Neuronal stem cell (in vitro differentiated cells): ENCODE results near the gene SCEL.

ENCODE experiments used
- DNase-seq: peaks from one replicate; pipeline ENCODE4 v3.0.0-alpha.2; 2013; ENCODE audit warnings: low spot score
- H2AFZ ChIP-seq: one replicate; pipeline ENCODE4 v1.6.1; 2013; ENCODE audit warnings: mild to moderate bottlenecking, low read length, inconsistent platforms
- H2AK5ac ChIP-seq: 2 replicates; pipeline ENCODE4 v1.6.1; 2013; ENCODE audit warnings: low read depth, mild to moderate bottlenecking, inconsistent platforms, low read length, moderate library complexity, mixed read lengths
- H2BK120ac ChIP-seq: 2 replicates; pipeline ENCODE4 v1.6.1; 2013; ENCODE audit warnings: low read depth, mild to moderate bottlenecking, inconsistent platforms, low read length, moderate library complexity, mixed read lengths
- H2BK12ac ChIP-seq: one replicate; pipeline ENCODE4 v1.6.1; 2013; ENCODE audit warnings: low read length, inconsistent platforms
- H2BK15ac ChIP-seq: 2 replicates; pipeline ENCODE4 v1.6.1; 2013; ENCODE audit warnings: mild to moderate bottlenecking, low read length, inconsistent platforms, mixed read lengths
- H2BK5ac ChIP-seq: one replicate; pipeline ENCODE4 v1.6.1; 2013; ENCODE audit warnings: inconsistent platforms, mild to moderate bottlenecking, low read length, moderate library complexity
- H3K14ac ChIP-seq: one replicate; pipeline ENCODE4 v1.6.1; 2013; ENCODE audit warnings: low read length, inconsistent platforms
- H3K18ac ChIP-seq: 2 replicates; pipeline ENCODE4 v1.6.1; 2013; ENCODE audit warnings: low read length, inconsistent platforms
- H3K23ac ChIP-seq: 2 replicates; pipeline ENCODE4 v1.6.1; 2013; ENCODE audit warnings: low read depth, mild to moderate bottlenecking, mixed read lengths, low read length, inconsistent platforms; ENCODE audit not compliant: poor library complexity
- H3K27ac ChIP-seq: replicated peaks from 3 replicates; pipeline ENCODE4 v1.5.1; 2013; ENCODE audit warnings: low read length, inconsistent platforms
- H3K27me3 ChIP-seq, 3 experiments: 2 replicates each; pipeline ENCODE4 v1.6.1; 2013; ENCODE audit warnings: low read length in 3 of 3, mild to moderate bottlenecking in 2 of 3, inconsistent platforms in 1 of 3, low read depth in 1 of 3, mixed read lengths in 1 of 3, moderate library complexity in 1 of 3; ENCODE audit not compliant: control insufficient read depth in 3 of 3, insufficient read depth in 3 of 3
- H3K36me3 ChIP-seq, 2 donors: replicated peaks in 1 of 2; 2 replicates each; pipeline ENCODE4 v1.6.1; 2013; ENCODE audit warnings: low read length in 2 of 2; ENCODE audit not compliant: control insufficient read depth in 2 of 2, insufficient read depth in 2 of 2
- H3K4ac ChIP-seq: 2 replicates; pipeline ENCODE4 v1.6.1; 2013; ENCODE audit warnings: inconsistent platforms, mild to moderate bottlenecking, low read length, moderate library complexity
- H3K4me1 ChIP-seq, 2 donors: 1 replicate in 1 of 2; 2 replicates in 1 of 2; pipeline ENCODE4 v1.6.1; 2013; ENCODE audit warnings: low read length in 2 of 2, low read depth in 1 of 2; ENCODE audit not compliant: control insufficient read depth in 2 of 2, insufficient read depth in 1 of 2
- H3K4me2 ChIP-seq: one replicate; pipeline ENCODE4 v1.6.1; 2013; ENCODE audit warnings: mild to moderate bottlenecking, low read length, inconsistent platforms; ENCODE audit not compliant: insufficient read depth, poor library complexity, severe bottlenecking
- H3K4me3 ChIP-seq, 2 donors: 2 replicates each; pipeline ENCODE4 v1.5.1; 2013; ENCODE audit warnings: low read length in 2 of 2, mild to moderate bottlenecking in 2 of 2, inconsistent platforms in 1 of 2, moderate library complexity in 1 of 2
- H3K79me1 ChIP-seq: one replicate; pipeline ENCODE4 v1.6.1; 2013; ENCODE audit warnings: low read depth, mild to moderate bottlenecking, inconsistent platforms, low read length, moderate library complexity
- H3K9ac ChIP-seq: one replicate; pipeline ENCODE4 v1.6.1; 2013; ENCODE audit warnings: mild to moderate bottlenecking, low read depth, low read length, inconsistent platforms; ENCODE audit not compliant: poor library complexity
- H3K9me3 ChIP-seq, 2 donors: replicated peaks in 1 of 2; 2 replicates each; pipeline versions ENCODE3 to v1.6.1; 2013; ENCODE audit warnings: low read length in 2 of 2, mild to moderate bottlenecking in 2 of 2, inconsistent platforms in 1 of 2, low read depth in 1 of 2, mixed read lengths in 1 of 2, moderate library complexity in 1 of 2; ENCODE audit not compliant: control insufficient read depth in 2 of 2, insufficient read depth in 1 of 2
- H4K8ac ChIP-seq: one replicate; pipeline ENCODE4 v1.6.1; 2013; ENCODE audit warnings: low read depth, mild to moderate bottlenecking, inconsistent platforms, low read length, moderate library complexity
- H4K91ac ChIP-seq: one replicate; pipeline ENCODE4 v1.6.1; 2013; ENCODE audit warnings: low read length, low read depth, mild to moderate bottlenecking, inconsistent platforms; ENCODE audit not compliant: poor library complexity
- WGBS, 2 donors: extraction: QIAGEN DNeasy Blood & Tissue Kit; methylation state at CpG; one replicate each; pipeline ENCODE4 v1.1.7; 2013; ENCODE audit warnings: missing lambda C conversion rate in 2 of 2, mixed read lengths in 1 of 2; ENCODE audit not compliant: insufficient read length in 2 of 2, insufficient replicate concordance in 1 of 2; ENCODE audit errors: extremely low coverage in 2 of 2; 5-methylcytosine and 5-hydroxymethylcytosine counted together

Gene SCEL

DNA sequence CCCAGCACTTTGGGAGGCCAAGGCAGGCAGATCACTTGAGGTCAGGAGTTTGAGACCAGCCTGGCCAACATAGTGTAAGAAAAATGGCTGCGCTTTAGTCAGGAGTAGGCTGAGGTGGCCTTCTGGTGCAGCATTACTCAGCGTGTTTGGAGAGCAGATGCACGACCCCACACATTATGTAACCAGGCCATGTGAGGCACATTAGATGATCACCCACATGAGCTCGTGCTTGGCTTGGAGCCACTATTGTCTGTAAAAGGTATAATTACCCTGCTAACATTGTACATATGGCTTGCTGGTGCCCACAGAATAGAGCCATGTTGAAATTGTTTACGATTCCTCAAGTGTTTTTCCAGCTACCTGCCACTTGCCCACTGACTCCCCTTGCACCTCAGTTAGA, 24.0 kb upstream of the SCEL start:
- H4K91ac ChIP-seq = no peak overlapping the region
- H2BK12ac ChIP-seq = no peak overlapping the region
- no peak overlapping the region for H2BK120ac ChIP-seq
- H3K18ac ChIP-seq = no peak overlapping the region
- H3K79me1 ChIP-seq = no peaks in the 10 kb centered on the region
- no peak overlapping the region for H3K4me3 ChIP-seq
- H3K4me1 ChIP-seq = no peaks in the 10 kb centered on the region
- DNase-seq = no peak
- H3K4me2 ChIP-seq = no peak overlapping the region
- H2BK15ac ChIP-seq = no peak overlapping the region
- H3K23ac ChIP-seq = no peak overlapping the region
- H2BK5ac ChIP-seq = no peak overlapping the region
- no peak overlapping the region for H3K14ac ChIP-seq
- WGBS, 2 donors = no CpG with 5 or more reads among the region's 5 CpGs
- no peaks in the 10 kb centered on the region for H3K36me3 ChIP-seq
- H2AK5ac ChIP-seq = no peak overlapping the region
- no peak overlapping the region for H4K8ac ChIP-seq
- H3K27ac ChIP-seq = no peak overlapping the region
- H3K9ac ChIP-seq = no peak overlapping the region
- no peak overlapping the region for H3K4ac ChIP-seq
- H3K9me3 ChIP-seq = peaks cover 0 to 1% of the 10 kb centered on the region in 2 donors
- H3K27me3 ChIP-seq = no peaks in the 10 kb centered on the region
- H2AFZ ChIP-seq = no peak overlapping the region

DNA sequence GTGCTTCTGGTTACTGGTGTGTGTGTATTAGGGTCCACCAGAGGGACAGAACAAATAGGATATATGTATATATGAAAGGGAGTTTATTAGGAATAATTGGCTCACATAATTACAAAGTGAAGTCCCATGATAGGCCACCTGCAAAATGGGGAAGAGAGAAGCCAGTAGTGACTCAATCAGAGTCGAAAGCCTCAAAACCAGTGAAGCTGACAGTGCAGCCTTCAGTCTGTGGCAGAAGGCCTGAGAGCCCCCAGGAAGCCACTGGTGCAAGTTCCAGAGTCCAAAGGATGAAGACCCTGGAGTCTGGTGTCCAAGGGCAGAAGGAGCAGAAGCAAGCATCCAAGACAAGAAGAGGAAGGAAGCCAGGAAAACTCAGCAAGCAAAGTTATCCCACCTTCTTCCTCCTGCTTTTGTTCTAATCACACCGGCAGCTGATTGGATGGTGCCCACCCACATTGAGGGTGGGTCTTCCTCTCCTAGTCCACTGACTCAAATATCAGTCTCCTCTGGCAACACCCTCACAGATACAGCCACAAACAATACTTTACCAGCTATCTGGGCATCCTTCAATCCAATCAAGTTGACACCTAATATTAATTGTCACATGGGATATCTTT, 21.7 kb upstream of the SCEL start:
- Histone ChIP-seq H3K4me2 (no peak overlapping the region), H2AFZ (no peak overlapping the region), H2BK120ac (no peak overlapping the region), H3K36me3 (no peaks in the 10 kb centered on the region), H4K91ac (no peak overlapping the region), H3K18ac (no peak overlapping the region), H2BK12ac (no peak overlapping the region), H2BK5ac (no peak overlapping the region), H3K4me3 (no peak overlapping the region), H4K8ac (no peak overlapping the region), H3K4me1 (no peaks in the 10 kb centered on the region), H3K4ac (no peak overlapping the region), H3K79me1 (no peaks in the 10 kb centered on the region), H2AK5ac (no peak overlapping the region), H3K14ac (no peak overlapping the region), H2BK15ac (no peak overlapping the region), H3K9ac (no peak overlapping the region), H3K23ac (no peak overlapping the region), H3K27ac (no peak overlapping the region), H3K9me3 (peaks cover 0 to 1% of the 10 kb centered on the region in 2 donors), H3K27me3 (no peaks in the 10 kb centered on the region)
- no peak for DNase-seq
- WGBS, 2 donors = no CpG with 5 or more reads among the region's 2 CpGs

DNA sequence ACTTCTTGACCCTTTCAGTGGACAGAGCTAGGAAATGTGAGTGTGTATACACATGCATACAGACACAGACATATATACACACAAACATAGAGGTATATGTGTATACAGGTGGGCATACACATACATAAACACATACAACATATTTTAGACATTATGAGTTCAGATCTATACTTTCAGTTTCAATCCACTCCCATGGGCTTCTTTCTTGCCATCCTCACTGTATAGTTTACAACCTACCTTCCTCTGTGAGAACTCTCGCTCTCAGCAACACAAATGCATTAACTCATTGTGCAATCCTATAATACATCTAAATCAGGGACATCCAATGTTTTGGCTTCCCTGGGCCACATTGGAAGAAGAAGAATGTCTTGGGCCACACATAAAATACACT, 21.2 kb upstream of the SCEL start:
- WGBS, 2 donors = no CpG with 5 or more reads among the region's 1 CpG
- no peak overlapping the region for H2BK15ac ChIP-seq
- H3K4me2 ChIP-seq = no peak overlapping the region
- no peak overlapping the region for H3K14ac ChIP-seq
- H3K27me3 ChIP-seq = no peaks in the 10 kb centered on the region
- H3K27ac ChIP-seq = no peak overlapping the region
- no peak overlapping the region for H3K4ac ChIP-seq
- no peak overlapping the region for H2BK5ac ChIP-seq
- H3K4me3 ChIP-seq = no peak overlapping the region
- H2AK5ac ChIP-seq = no peak overlapping the region
- H4K91ac ChIP-seq = no peak overlapping the region
- no peak overlapping the region for H2AFZ ChIP-seq
- no peak for DNase-seq
- H3K36me3 ChIP-seq = no peaks in the 10 kb centered on the region
- H3K9me3 ChIP-seq = peaks cover 0 to 1% of the 10 kb centered on the region in 2 donors
- H2BK12ac ChIP-seq = no peak overlapping the region
- no peak overlapping the region for H4K8ac ChIP-seq
- no peaks in the 10 kb centered on the region for H3K79me1 ChIP-seq
- H3K9ac ChIP-seq = no peak overlapping the region
- H3K23ac ChIP-seq = no peak overlapping the region
- H2BK120ac ChIP-seq = no peak overlapping the region
- H3K4me1 ChIP-seq = no peaks in the 10 kb centered on the region
- H3K18ac ChIP-seq = no peak overlapping the region

DNA sequence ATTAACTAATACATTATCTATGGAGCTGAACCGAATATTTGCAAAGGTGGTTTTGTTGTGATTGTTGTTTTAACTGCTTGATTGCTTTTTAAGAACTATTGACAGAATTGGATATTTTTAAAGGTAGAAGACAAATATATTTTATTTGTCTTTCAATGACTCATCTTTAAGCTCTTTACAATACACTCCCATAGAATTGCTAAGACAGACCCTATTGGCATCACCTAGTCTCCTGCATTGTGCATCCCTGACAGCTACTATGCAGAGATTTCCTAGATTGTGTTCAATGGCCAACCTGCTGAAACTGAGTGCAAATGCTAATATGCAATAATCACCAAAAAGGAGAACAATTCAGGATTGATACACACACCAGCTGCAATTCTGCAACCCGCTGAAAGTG, 19.7 kb upstream of the SCEL start:
- Histone ChIP-seq H4K91ac (no peak overlapping the region), H2AK5ac (no peak overlapping the region), H4K8ac (no peak overlapping the region), H3K9ac (no peak overlapping the region), H3K27me3 (no peaks in the 10 kb centered on the region), H3K4ac (no peak overlapping the region), H2AFZ (no peak overlapping the region), H3K23ac (no peak overlapping the region), H2BK15ac (no peak overlapping the region), H3K4me3 (no peak overlapping the region), H3K9me3 (peaks cover 0 to 1% of the 10 kb centered on the region in 2 donors), H2BK5ac (no peak overlapping the region), H3K18ac (no peak overlapping the region), H3K14ac (no peak overlapping the region), H3K4me1 (no peaks in the 10 kb centered on the region), H3K79me1 (no peaks in the 10 kb centered on the region), H2BK12ac (no peak overlapping the region), H3K36me3 (no peaks in the 10 kb centered on the region), H3K27ac (no peak overlapping the region), H2BK120ac (no peak overlapping the region), H3K4me2 (no peak overlapping the region)
- WGBS, 2 donors = no CpG with 5 or more reads among the region's 2 CpGs
- DNase-seq = no peak
